GM19455 (cell line): ENCODE results near the gene NNMT.
"Not testable (repeated sequence)": the region's sequence is repeated elsewhere in the genome, so short reads cannot be mapped to it uniquely, and the experiment has no call there.

ENCODE experiments used
- ATAC-seq: cut with Tn5 transposase; IDR thresholded peaks from one replicate; pipeline ENCODE4 v1.9.1; 2021; ENCODE audit not compliant: unreplicated experiment

NNMT gene

DNA sequence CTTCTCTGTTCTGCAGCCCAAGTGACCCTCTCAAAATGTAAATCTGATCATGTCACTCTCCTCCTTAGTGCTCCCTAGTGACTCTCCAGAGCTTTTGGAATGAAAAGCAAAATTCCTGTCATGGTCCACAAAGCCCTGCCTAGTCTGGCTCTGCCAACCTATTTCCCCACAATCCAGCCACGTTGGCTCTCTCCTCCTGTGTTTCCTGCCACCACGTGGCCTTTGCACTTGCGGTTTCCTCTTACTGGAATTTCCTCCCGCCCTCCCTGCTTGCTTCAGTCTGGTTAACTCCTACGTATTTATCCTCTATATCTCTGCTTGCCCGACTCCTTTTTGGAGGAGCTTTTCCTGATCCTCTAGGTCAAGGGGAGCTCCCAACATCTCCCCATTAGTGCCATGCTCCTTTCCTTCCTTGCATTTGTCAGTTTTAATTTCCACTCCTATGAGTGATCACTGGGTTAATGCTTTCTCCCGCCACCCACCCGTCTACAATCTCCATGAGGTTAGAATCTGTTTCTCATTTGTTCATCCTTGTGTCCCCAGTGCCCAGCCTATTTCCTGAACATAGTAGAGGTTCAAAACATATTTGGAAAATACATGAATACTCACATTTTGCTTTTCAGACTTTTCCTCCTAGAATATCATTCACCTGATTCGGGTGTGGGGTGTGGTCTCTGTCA lies 11.5 kb downstream of the NNMT start:
- ATAC-seq, result no peak

DNA sequence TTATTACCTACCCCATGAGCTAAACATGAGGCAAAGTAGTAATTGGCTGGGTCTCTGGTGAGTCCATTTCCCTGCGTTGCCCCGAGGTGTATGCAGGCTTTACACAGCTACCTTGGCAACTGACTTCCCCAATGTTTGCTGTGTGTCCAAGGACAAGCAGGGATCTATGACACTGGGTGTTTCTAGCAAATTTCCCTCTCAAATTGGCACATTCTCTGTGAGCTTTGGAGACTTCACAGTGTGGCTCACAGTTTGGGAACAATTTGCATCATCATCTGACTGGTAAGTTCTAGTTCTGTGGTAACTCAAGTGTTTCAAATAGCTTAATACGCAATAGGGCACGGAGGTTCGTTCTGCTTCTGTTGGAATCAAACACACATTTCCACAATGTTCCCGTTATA lies 12.5 kb downstream of the NNMT start:
- ATAC-seq, result no peak

DNA sequence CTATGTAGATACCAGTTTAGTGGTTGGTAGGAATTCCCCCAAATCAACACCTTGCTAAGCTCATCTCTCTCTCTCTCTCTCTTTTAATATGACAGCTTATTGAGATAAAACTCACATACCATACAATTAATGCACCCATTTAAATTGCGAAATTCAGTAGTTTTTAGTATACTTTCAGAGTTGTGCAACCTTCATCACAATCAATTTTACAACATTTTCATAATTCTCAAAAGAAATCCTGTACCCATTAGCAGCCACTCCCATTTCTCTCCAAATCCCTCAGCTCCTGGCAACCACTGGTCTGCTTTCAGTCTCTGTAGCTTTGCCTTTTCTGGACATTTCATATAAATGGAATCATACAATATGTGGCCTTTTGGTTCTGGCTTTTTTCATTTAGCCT lies 13.3 kb downstream of the NNMT start:
- no peak for ATAC-seq

DNA sequence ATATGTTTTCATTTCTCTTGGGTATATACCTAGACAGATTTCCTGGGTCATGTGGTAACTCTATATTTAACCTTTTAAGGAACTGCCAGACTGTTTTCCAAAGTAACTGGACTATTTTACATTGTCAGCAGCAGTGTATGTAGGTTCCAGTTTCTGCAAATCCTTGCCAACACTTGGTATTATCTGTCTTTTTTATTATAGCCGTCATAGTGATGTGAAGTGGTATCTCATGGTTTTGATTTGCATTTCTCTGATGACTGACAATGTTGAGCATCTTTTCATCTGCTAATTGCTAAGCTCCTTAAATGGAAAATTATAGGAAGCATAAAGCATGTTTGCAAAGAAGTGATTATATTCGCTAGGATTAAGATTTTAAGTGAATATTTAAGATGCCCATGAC lies 13.9 kb downstream of the NNMT start:
- no peak for ATAC-seq

GRCh38 chr11:114311946-114312345 lies 15.7 kb downstream of the NNMT start:
- ATAC-seq, result no peak

- ATAC-seq, result no peak
Measured at GRCh38 chr11:114314096-114314495, 17.9 kb downstream of the NNMT start.

- no peak for ATAC-seq
Measured at GRCh38 chr11:114315749-114316368, 19.7 kb downstream of the NNMT start.

- ATAC-seq, result no peak
Measured at GRCh38 chr11:114316980-114317786, 21.0 kb downstream of the NNMT start.

- no peak for ATAC-seq
Measured at GRCh38 chr11:114317787-114318137, 21.6 kb downstream of the NNMT start.

GRCh38 chr11:114318361-114318760 lies 22.2 kb downstream of the NNMT start:
- no peak for ATAC-seq

DNA sequence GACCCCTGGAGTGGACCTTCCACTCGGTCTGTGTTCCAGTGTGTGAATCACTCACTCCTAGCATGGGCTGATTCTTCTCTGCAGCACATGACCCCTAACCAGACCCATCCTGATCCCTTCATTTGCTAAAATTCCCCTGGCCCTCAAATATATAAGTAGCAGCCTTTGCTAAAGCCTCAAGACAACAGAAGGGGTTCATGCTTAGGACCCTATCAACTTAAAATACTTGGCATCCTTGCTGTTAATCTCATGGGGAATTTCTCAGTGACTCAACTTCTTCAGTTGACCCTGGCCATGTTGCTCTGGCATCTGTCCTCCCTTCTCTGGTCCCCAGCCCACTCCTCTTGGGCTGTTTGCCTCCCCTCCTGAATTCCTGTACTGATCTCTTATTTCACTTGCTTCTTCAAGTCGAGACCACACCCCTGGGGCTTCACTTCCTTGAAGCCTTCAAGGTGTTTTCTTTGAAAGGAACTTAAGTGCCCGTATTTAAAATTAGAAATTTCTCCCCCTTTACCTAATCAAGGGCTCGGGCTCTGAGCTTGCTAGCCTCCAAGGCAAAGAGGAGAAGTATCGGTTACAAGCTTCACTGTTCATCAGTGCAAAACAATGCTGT lies 23.6 kb downstream of the NNMT start:
- no peak for ATAC-seq

DNA sequence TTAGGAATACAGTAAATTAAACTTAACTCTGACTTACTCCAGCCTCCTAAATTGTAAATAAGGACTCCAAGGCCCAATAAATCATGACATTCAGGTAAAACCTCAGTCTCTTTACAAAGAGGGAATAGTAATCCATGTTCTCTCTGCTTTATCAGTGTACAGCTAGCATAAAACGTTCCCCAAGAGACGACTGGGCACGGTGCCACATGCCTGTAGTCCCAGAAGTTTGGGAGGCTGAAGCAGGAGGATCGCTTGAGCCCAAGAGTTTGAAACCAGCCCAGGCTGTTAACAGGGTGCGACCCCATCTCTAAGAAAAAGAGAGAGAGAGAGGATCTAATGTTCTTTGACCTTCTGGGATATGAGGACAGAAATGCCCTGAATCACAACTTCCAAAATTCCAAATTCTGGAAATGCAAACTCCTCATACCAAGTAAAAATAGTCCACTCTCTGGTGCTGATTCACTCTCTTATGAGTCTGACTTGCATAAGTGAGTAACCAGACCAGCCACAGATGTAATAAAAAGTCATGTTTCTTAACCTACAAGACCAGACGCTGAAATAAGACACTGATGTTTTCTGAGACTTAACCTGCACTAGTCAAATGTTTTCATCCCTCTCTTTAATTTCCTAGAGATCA lies 25.5 kb downstream of the NNMT start:
- no peak for ATAC-seq

- ATAC-seq, result no peak
Measured at GRCh38 chr11:114322934-114323333, 26.7 kb downstream of the NNMT start.

DNA sequence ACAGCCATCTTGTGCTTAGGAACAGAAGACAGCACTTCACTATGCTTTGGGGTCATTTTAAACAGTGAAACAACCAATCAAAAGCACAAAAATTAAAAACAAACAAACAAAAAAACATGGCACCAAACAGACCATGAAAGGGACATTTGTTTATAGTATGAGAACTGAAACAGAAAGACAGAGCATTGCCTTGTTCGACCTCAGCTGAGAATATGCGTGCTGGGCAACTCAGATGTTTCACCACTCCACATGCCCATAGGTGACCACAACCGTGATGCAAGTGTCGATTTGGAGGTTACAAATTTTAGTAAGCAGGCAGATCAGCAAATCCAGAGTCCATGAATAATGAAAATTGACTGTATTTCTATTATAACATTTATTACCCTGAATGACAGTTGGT lies 30.0 kb downstream of the NNMT start:
- ATAC-seq, result no peak

GRCh38 chr11:114326776-114327175 lies 30.6 kb downstream of the NNMT start:
- no peak for ATAC-seq

DNA sequence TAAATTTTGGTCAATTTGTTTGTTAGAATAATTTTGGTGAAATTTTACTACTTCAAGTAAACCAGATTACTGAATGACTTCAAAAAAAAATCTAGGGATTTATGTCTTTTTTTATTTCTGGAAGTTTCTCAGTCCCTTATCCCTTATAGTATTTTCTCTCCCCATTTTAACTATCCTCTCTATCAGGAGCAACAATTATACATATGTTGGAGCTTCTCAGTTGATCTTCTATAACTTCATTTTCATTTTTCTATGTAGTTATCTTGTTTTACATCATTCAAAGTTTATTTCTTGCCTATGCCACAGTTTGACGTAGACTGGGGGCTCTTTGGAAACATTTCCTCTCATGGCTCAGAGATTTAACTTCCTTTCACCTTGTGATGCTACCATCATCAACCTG lies 34.2 kb downstream of the NNMT start:
- no peak for ATAC-seq

GRCh38 chr11:114340311-114341131 lies 44.3 kb downstream of the NNMT start:
- no peak for ATAC-seq

DNA sequence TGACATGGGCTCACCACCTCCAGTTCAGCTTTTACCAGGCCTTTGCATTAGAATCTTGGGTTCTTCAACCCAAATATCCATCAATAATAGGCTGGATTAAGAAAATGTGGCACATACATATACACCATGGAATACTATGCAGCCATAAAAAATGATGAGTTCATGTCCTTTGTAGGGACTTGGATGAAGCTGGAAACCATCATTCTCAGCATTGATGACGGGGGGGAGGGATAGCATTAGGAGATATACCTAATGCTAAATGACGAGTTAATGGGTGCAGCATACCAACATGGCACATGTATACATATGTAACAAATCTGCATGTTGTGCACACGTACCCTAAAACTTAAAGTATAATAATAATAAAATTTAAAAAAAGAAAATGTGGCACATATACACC lies 45.5 kb downstream of the NNMT start:
- not testable (repeated sequence) for ATAC-seq

GRCh38 chr11:114342476-114342875 lies 46.3 kb downstream of the NNMT start:
- no peak for ATAC-seq

DNA sequence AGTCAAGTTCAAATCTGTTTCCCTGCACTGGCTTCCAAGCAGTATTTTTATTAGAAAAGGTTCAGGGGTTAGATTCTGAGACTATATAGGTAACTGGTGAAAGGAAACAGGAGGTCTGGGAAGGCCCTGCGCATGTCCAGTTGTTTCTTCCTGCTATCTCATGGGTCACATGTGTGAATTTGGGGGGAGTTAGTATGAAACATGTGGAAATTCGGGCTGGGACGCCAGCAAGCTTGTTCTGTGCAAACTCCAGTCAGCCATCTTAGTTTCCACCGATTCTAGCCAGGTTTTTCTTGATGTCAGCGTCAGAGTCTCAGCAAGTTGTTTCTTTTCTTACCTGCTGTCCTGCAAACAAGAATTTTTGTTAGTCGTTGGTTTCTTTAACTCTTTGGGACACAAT lies 46.8 kb downstream of the NNMT start:
- no peak for ATAC-seq

DNA sequence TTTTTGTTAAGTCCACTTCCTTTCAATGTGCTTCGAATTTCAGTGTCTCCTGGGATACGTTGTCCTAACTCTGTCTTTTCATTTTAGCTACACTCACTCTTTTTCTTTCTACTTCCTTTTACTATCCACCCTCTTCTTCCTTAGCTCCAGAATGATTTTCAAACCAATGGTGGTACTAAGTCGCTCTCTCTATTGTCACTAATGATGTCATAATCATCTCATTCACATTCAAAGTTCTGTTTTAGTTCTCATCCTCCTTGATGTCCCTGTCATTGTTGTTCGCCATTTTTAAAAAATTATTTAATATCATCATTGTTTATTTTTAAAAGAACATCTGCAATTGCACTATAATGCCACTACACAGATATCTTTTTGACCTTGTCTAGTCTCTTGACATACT lies 47.3 kb downstream of the NNMT start:
- ATAC-seq, result no peak
